Progenitor cell of endocrine pancreas (in vitro differentiated cells): ENCODE data around the gene SCYGR3. TPM values are rescaled to one million over a fixed set of nuclear protein-coding genes. Genes with fewer than 3 reads are reported as not detected.

Source experiments
- DNase-seq: peaks from one replicate; pipeline ENCODE4 v3.0.0; 2021; ENCODE audit warnings: low spot score; ENCODE audit not compliant: unreplicated experiment
- H3K27ac Mint-ChIP-seq: 2 replicates; pipeline ENCODE4 v1.8.0; 2021; ENCODE audit warnings: mild to moderate bottlenecking, moderate library complexity, mixed read lengths
- H3K27me3 Mint-ChIP-seq: 2 replicates; pipeline ENCODE4 v1.8.0; 2021; ENCODE audit warnings: mixed read lengths
- H3K36me3 Mint-ChIP-seq: 2 replicates; pipeline ENCODE4 v1.8.0; 2022; ENCODE audit warnings: mixed read lengths; ENCODE audit not compliant: insufficient read depth
- H3K4me1 Mint-ChIP-seq: 2 replicates; pipeline ENCODE4 v1.8.0; 2021; ENCODE audit warnings: low read depth, mixed read lengths
- H3K4me3 Mint-ChIP-seq: 2 replicates; pipeline ENCODE4 v1.8.0; 2021; ENCODE audit warnings: low read depth, mild to moderate bottlenecking, moderate library complexity, mixed read lengths
- H3K9me3 Mint-ChIP-seq: 2 replicates; pipeline ENCODE4 v1.8.0; 2021; ENCODE audit warnings: low read depth, mixed read lengths
- CTCF ChIP-seq: fragments of 200-600 bp; sonication (generic); IDR thresholded peaks from one replicate; pipeline ENCODE4 v1.5.0; 2021; ENCODE audit warnings: antibody characterized with exemption, mild to moderate bottlenecking; ENCODE audit not compliant: unreplicated experiment
- total RNA-seq: library from RNA; stranded (reverse); gene quantifications from 2 replicates; pipeline ENCODE4 v1.2.1, GENCODE V29; 2021

Gene SCYGR3
- total RNA-seq, 1 donor from 2014 or later, result not detected

- Mint-ChIP-seq H3K27me3 (no peaks in the 10 kb centered on the region), H3K36me3 (no peaks in the 10 kb centered on the region), H3K27ac (no peak overlapping the region), H3K4me3 (no peak overlapping the region), H3K9me3 (no peaks in the 10 kb centered on the region), H3K4me1 (no peaks in the 10 kb centered on the region)
- no peak for TF ChIP-seq CTCF
- no peak for DNase-seq
These were observed 45.8 kb downstream of the SCYGR3 start for GRCh38 chr2:227568852-227569169.

DNA sequence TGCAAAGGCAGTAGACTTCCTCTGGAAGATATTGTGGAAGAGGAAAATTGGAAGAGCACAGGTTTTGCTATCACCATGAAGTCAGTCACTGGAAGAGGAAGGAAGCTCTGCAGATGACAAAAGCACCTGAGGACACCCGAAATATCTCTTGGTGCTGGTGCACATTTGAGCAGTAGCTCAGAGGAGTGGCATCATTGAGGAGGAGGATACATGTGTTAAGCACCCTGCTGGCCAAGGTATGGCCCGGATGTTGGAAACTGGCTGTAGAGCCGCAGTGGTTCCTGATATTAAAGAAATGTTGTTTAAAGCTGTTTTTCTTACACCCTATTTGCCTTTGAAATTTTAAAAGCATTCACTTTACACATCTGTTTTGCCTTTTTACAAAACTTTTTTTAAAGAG, 48.6 kb downstream of the SCYGR3 start:
- Mint-ChIP-seq H3K27me3 (no peaks in the 10 kb centered on the region), H3K36me3 (peaks cover 3% of the 10 kb centered on the region), H3K4me3 (no peak overlapping the region), H3K4me1 (peaks cover 2% of the 10 kb centered on the region), H3K9me3 (no peaks in the 10 kb centered on the region), H3K27ac (no peak overlapping the region)
- TF ChIP-seq CTCF, result no peak
- DNase-seq, result no peak

GRCh38 chr2:227565080-227565479, 49.6 kb downstream of the SCYGR3 start:
- peaks cover 3% of the 10 kb centered on the region for H3K36me3 Mint-ChIP-seq
- no peaks in the 10 kb centered on the region for H3K9me3 Mint-ChIP-seq
- no peaks in the 10 kb centered on the region for H3K27me3 Mint-ChIP-seq
- H3K27ac Mint-ChIP-seq, result no peak overlapping the region
- no peak for DNase-seq
- H3K4me1 Mint-ChIP-seq, result peaks cover 2% of the 10 kb centered on the region
- no peak overlapping the region for H3K4me3 Mint-ChIP-seq
- TF ChIP-seq CTCF, result no peak

Other genes with a start within 250 kb of the SCYGR3 start
- not detected in 2 replicates for gene TM4SF20, start 235.5 kb downstream of the SCYGR3 start, total RNA-seq
- gene SCYGR1, start 226.9 kb downstream of the SCYGR3 start, total RNA-seq, result not detected in 2 replicates
- gene AGFG1, start 142.7 kb downstream of the SCYGR3 start, total RNA-seq, result 74.5 and 82.2 TPM in 2 replicates
- not detected in 2 replicates for gene SCYGR2, start 15.9 kb downstream of the SCYGR3 start, total RNA-seq
- not detected in 2 replicates for gene SCYGR4, start 2.7 kb upstream of the SCYGR3 start, total RNA-seq
- not detected in 2 replicates for gene SCYGR5, start 52.0 kb upstream of the SCYGR3 start, total RNA-seq
- 34.3 and 36.4 TPM in 2 replicates for gene SLC19A3, start 103.2 kb upstream of the SCYGR3 start, total RNA-seq
- gene SCYGR6, start 109.9 kb upstream of the SCYGR3 start, total RNA-seq, result not detected in 2 replicates
- not detected in 2 replicates for gene SCYGR7, start 113.5 kb upstream of the SCYGR3 start, total RNA-seq
- not detected in 2 replicates for gene SCYGR8, start 131.1 kb upstream of the SCYGR3 start, total RNA-seq
- gene CCL20, start 199.0 kb upstream of the SCYGR3 start, total RNA-seq, result not detected in 2 replicates